PC-3 (cell line): Measurements from ENCODE around the gene TSSK2. TPM values are rescaled to one million over a fixed set of nuclear protein-coding genes. Genes with fewer than 3 reads are reported as not detected.

Experiments used
- ATAC-seq: fragments of 200-7000 bp; cut with Tn5 transposase; 2 replicates; pipeline ENCODE4 v1.9.1; 2020; ENCODE audit warnings: mild to moderate bottlenecking, moderate library complexity
- Bru-seq: library from RNA; stranded (reverse); fragments of 400-500 nt; gene quantifications from one replicate; lab custom pipeline; 2021; lab: Mats Ljungman, UMichigan
- BruChase-seq, 2 experiments: library from RNA; stranded (reverse); fragments of 400-500 nt; gene quantifications; one replicate each; lab custom pipeline; 2021; lab: Mats Ljungman, UMichigan
- BruUV-seq: library from RNA; stranded (reverse); fragments of 400-500 nt; replicated peaks from 2 replicates; lab custom pipeline; 2021; lab: Mats Ljungman, UMichigan
- CTCF ChIA-PET: fragments of 300-600 bp; sonication (Branson Sonifier 250); formaldehyde crosslinking; loops from one replicate; lab custom pipeline; 2022; ENCODE audit warnings: antibody characterized with exemption; lab: Charles Lee
- POLR2A ChIA-PET: fragments of 300-600 bp; sonication (Branson Sonifier 250); formaldehyde crosslinking; loops from one replicate; lab custom pipeline; 2022; ENCODE audit warnings: antibody characterized with exemption; ENCODE audit not compliant: unreplicated experiment; lab: Charles Lee
- DNase-seq: peaks from one replicate; pipeline ENCODE4 v3.0.0-alpha.2; 2015
- H2AFZ ChIP-seq: fragments of 300-600 bp; sonication (generic); 2 replicates; pipeline ENCODE4 v1.6.0; 2016; ENCODE audit warnings: antibody characterized with exemption, low read length
- H3F3A ChIP-seq: fragments of 300-600 bp; sonication (generic); one replicate; pipeline ENCODE4 v1.6.0; 2017; ENCODE audit warnings: antibody characterized with exemption, low read length, control low read depth, mild to moderate bottlenecking; ENCODE audit not compliant: unreplicated experiment
- H3K27ac ChIP-seq: fragments of 300-600 bp; sonication (generic); 2 replicates; pipeline ENCODE4 v1.5.1; 2016; ENCODE audit warnings: mild to moderate bottlenecking, low read length
- H3K27me3 ChIP-seq: fragments of 300-600 bp; sonication (generic); 2 replicates; pipeline ENCODE4 v1.6.1; 2016; ENCODE audit warnings: low read length, mixed read lengths
- H3K36me3 ChIP-seq: fragments of 300-600 bp; sonication (generic); 2 replicates; pipeline ENCODE4 v1.6.1; 2016; ENCODE audit warnings: low read depth, mixed run types, low read length, mixed read lengths
- H3K4me1 ChIP-seq: fragments of 300-600 bp; sonication (generic); 2 replicates; pipeline ENCODE4 v1.5.1; 2016; ENCODE audit warnings: low read length; ENCODE audit not compliant: insufficient read depth
- H3K4me2 ChIP-seq: fragments of 300-600 bp; sonication (generic); 2 replicates; pipeline ENCODE4 v1.6.0; 2016; ENCODE audit warnings: low read length
- H3K4me3 ChIP-seq: fragments of 300-600 bp; sonication (generic); 2 replicates; pipeline ENCODE4 v1.5.1; 2016; ENCODE audit warnings: mild to moderate bottlenecking, low read length, mixed read lengths
- H3K79me2 ChIP-seq: fragments of 300-600 bp; sonication (generic); 2 replicates; pipeline ENCODE4 v1.6.1; 2017; ENCODE audit warnings: low read length, mixed read lengths
- H3K9ac ChIP-seq: fragments of 300-600 bp; sonication (generic); 2 replicates; pipeline ENCODE4 v1.6.0; 2016; ENCODE audit warnings: mild to moderate bottlenecking, low read length
- H3K9me2 ChIP-seq: fragments of 300-600 bp; sonication (generic); replicated peaks from 2 replicates; pipeline ENCODE4 v1.6.1; 2016; ENCODE audit warnings: mixed run types, low read length, mixed read lengths
- H3K9me3 ChIP-seq: fragments of 300-600 bp; sonication (generic); 2 replicates; pipeline ENCODE4 v1.6.1; 2016; ENCODE audit warnings: low read length, mixed read lengths
- H4K20me1 ChIP-seq: fragments of 300-600 bp; sonication (generic); 2 replicates; pipeline ENCODE4 v1.6.1; 2016; ENCODE audit warnings: low read length, mixed read lengths
- EZH2 ChIP-seq: fragments of 300-600 bp; sonication (generic); IDR thresholded peaks from one replicate; pipeline ENCODE4 v1.6.1; 2017; ENCODE audit warnings: antibody characterized with exemption, mild to moderate bottlenecking, low read length; ENCODE audit not compliant: unreplicated experiment
- EZH2phosphoT487 ChIP-seq: fragments of 300-600 bp; sonication (generic); IDR thresholded peaks from 2 replicates; pipeline ENCODE4 v1.6.1; 2018; ENCODE audit warnings: mild to moderate bottlenecking, antibody characterized with exemption, low read length, borderline replicate concordance
- intact Hi-C: fragments of 100-400 bp; cut with micrococcal nuclease; formaldehyde crosslinking; loops from 2 replicates; pipeline ENCODE4 v1.9.0; 2023
- long read RNA-seq: library from polyadenylated mRNA; unstranded; transcript quantifications from one replicate; pipeline ENCODE4 v2.0.0, GENCODE V29; 2021; ENCODE audit not compliant: unreplicated experiment
- total RNA-seq: library from RNA; depleted of rRNA; stranded (reverse); fragments of >200 nt; gene quantifications from 2 replicates; pipeline ENCODE4 v1.2.3, GENCODE V29; 2014; rRNA removed
- TF ChIP-seq, protein P1 (sequence below): fragments of 300-600 bp; sonication (generic); conservative IDR thresholded peaks from 2 replicates; pipeline ENCODE4 v1.5.1; 2017; ENCODE audit warnings: antibody characterized with exemption, low read depth, mild to moderate bottlenecking, low read length

TSSK2 gene
- total RNA-seq, result 0.17 TPM in 1 of 2 replicates, not detected in the other
- Bru-seq, nascent RNA, result not detected
- not detected for BruChase-seq, experiment 1, labeled RNA remaining after a 6-hour chase
- percentile 11 among the genes with signal in this experiment for BruChase-seq, experiment 2, labeled RNA remaining after a 2-hour chase
- long read RNA-seq, result 0 reads

DNA sequence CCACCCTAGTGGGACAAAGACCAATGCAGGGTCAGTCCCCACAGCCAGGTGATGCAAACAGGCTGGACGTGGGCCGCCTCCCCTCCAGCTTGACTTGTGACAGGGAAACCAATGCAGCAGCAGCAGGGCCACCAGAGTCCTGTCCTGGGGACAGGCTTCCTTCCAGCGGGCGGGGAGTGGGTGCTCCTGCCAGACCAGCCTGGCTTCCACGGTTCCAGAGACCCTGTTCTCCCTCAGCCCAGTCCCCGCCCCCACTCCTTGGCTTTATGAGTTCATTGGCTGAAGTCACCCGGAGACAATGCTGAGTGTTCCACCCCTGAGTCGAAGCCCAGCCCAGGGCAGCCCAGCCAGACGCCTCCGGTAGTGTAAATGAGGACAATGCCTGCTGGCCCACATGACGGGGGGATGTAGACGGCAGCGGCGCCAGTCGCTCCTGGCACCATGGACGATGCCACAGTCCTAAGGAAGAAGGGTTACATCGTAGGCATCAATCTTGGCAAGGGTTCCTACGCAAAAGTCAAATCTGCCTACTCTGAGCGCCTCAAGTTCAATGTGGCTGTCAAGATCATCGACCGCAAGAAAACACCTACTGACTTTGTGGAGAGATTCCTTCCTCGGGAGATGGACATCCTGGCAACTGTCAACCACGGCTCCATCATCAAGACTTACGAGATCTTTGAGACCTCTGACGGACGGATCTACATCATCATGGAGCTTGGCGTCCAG, at the start of gene TSSK2:
Gene TSSK2 (plus strand): TSS at position 350 of the 726 bp plus-strand sequence. CDS start 92 bp downstream, at position 442.
- H3K27ac ChIP-seq, result no peak within 1 kb of the TSS
- intact Hi-C loops, result no loop called here
- H4K20me1 ChIP-seq, result no peaks in the 10 kb centered on the region
- H3K9ac ChIP-seq, result no peak within 1 kb of the TSS
- TF ChIP-seq EZH2 (no peak), EZH2phosphoT487 (no peak)
- TF ChIP-seq, protein P1, sequence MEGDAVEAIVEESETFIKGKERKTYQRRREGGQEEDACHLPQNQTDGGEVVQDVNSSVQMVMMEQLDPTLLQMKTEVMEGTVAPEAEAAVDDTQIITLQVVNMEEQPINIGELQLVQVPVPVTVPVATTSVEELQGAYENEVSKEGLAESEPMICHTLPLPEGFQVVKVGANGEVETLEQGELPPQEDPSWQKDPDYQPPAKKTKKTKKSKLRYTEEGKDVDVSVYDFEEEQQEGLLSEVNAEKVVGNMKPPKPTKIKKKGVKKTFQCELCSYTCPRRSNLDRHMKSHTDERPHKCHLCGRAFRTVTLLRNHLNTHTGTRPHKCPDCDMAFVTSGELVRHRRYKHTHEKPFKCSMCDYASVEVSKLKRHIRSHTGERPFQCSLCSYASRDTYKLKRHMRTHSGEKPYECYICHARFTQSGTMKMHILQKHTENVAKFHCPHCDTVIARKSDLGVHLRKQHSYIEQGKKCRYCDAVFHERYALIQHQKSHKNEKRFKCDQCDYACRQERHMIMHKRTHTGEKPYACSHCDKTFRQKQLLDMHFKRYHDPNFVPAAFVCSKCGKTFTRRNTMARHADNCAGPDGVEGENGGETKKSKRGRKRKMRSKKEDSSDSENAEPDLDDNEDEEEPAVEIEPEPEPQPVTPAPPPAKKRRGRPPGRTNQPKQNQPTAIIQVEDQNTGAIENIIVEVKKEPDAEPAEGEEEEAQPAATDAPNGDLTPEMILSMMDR, result no peak
- no TSS peak for BruUV-seq
- DNase-seq (no peak), ATAC-seq (no peak)
- ChIA-PET POLR2A (no interaction called here), CTCF (no interaction called here)
- no peaks in the 10 kb centered on the region for H3K79me2 ChIP-seq
- H3K36me3 ChIP-seq, result no peaks in the 10 kb centered on the region
- H3K4me1 ChIP-seq, result no peaks in the 10 kb centered on the region
- no peaks in the 10 kb centered on the region for H3K9me3 ChIP-seq
- H3K4me2 ChIP-seq, result no peak within 1 kb of the TSS
- no peaks in the 10 kb centered on the region for H3K9me2 ChIP-seq
- no peak within 1 kb of the TSS for H2AFZ ChIP-seq
- H3F3A ChIP-seq, result no peaks in the 10 kb centered on the region
- H3K27me3 ChIP-seq, result no peaks in the 10 kb centered on the region
- no peak within 1 kb of the TSS for H3K4me3 ChIP-seq

GRCh38 chr22:19081351-19081750, 49.8 kb upstream of the TSSK2 start:
- Histone ChIP-seq H3K4me1 (0 out of 2 replicates have a peak, but pooled peaks cover 3% of the 10 kb centered on the region), H3K9me2 (no peaks in the 10 kb centered on the region), H3K27ac (no peak overlapping the region), H3K27me3 (no peaks in the 10 kb centered on the region), H3K9me3 (no peaks in the 10 kb centered on the region), H3K79me2 (no peaks in the 10 kb centered on the region), H3K36me3 (no peaks in the 10 kb centered on the region), H3F3A (no peaks in the 10 kb centered on the region), H3K4me3 (no peak overlapping the region), H3K4me2 (no peak overlapping the region), H3K9ac (no peak overlapping the region), H2AFZ (no peak overlapping the region), H4K20me1 (no peaks in the 10 kb centered on the region; the same call in 1 of the 2 replicates)
- ChIA-PET POLR2A (no interaction called here), CTCF (no interaction called here)
- intact Hi-C loops, result no loop called here
- DNase-seq, result no peak
- BruUV-seq, result no TSS peak
- TF ChIP-seq EZH2phosphoT487 (no peak), EZH2 (no peak)
- TF ChIP-seq, protein P1, result no peak
- ATAC-seq, result no peak

- CTCF ChIA-PET, result no interaction called here
- no peaks in the 10 kb centered on the region; the same call in 1 of the 2 replicates for H4K20me1 ChIP-seq
- H3K4me3 ChIP-seq, result no peak overlapping the region
- no peaks in the 10 kb centered on the region for H3K27me3 ChIP-seq
- intact Hi-C loops, result no loop called here
- no peaks in the 10 kb centered on the region for H3K79me2 ChIP-seq
- ATAC-seq (no peak), DNase-seq (no peak)
- no peak overlapping the region for H3K27ac ChIP-seq
- H3K9me2 ChIP-seq, result no peaks in the 10 kb centered on the region
- no peak overlapping the region for H3K4me2 ChIP-seq
- H3K9ac ChIP-seq, result no peak overlapping the region
- POLR2A ChIA-PET, result no interaction called here
- H3F3A ChIP-seq, result no peaks in the 10 kb centered on the region
- no peaks in the 10 kb centered on the region for H3K36me3 ChIP-seq
- H3K9me3 ChIP-seq, result no peaks in the 10 kb centered on the region
- no peak overlapping the region for H2AFZ ChIP-seq
- peaks cover 9% of the 10 kb centered on the region; the same call in 1 of the 2 replicates for H3K4me1 ChIP-seq
- no TSS peak for BruUV-seq
- no peak for TF ChIP-seq EZH2
- TF ChIP-seq EZH2phosphoT487, result no peak
- TF ChIP-seq, protein P1, result no peak
Observed at GRCh38 chr22:19082101-19082500, 49.0 kb upstream of the TSSK2 start.
